Inferior parietal cortex (tissue), 1 donor: ENCODE measurements around the gene SNAP23.

Experiments
- DNase-seq: peaks from one replicate; pipeline ENCODE4 v3.0.0-alpha.2; 2016; ENCODE audit errors: extremely low spot score

Gene SNAP23

DNA sequence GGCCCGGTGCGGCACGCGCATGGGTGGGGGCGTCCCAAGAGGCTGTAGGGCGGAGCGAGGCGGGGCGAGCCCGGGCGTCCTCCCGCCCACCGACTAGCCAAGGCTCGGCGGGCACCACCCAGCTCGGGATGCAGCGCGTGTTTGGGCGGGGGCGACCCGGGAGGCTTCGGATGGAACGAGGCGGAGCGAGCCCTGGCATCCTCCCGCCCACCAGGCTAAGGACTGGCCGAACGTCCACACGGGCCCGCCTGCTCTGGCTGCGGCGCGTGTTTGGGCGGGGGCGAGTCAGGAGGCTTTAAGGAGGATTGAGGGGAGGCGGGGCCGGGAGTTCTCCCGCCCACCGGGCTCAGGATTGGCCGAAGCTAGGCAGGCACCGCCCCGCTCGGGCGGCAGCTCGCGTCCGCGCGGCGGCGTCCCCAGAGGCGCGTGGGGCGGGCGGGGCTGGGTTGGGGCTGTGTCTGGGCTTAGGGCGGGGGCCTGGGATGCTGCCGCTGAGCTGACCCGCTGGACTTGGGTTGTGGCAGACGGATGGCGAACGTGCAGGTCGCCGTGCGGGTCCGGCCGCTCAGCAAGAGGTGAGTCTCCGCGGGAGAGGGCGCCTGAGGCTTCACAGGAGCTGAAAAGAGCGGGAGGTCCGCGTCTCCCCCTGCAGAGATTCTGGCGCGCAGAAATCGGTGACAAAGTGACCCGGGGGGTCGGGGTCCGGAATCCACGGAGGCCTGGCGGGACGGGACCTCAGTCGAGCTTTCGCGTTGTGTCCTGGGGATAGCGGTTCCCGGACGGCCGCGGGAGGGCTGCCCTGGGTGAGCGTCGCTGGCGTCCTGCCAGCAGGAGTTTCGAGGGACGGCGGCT lies 80.0 kb downstream of the SNAP23 start, which contains the start of gene STARD9:
Gene STARD9 (plus strand): TSS at position 419 of the 852 bp plus-strand sequence. CDS start 110 bp downstream, at position 529.
- peak; percentile 95 for DNase-seq

DNA sequence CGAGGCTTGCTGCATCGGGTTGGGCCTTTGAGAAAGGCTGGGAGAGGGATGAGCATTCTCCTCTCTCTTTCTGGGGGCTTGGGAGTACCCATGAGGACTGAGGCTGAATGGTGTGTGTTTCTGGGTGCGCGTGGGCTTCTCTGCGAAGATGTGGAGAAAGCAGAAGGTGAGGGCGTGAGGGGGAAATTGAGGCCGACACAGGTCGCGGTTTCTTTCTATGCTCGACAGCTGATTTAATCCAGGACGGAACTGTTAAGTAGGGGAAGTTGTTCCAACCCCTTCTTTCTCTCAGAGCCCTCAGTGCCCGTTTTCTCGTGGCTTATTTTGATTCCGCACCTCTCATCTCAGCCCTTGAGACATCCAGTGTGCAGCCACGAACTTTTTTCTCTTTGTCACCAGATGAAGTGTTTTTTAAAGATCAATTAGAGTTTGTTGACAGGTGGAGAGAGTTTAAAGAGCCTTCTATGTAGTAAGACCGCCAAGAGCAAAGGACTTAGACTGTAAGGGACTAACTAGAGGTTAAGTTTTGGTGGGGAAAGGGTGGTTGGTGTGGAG lies 80.7 kb downstream of the SNAP23 start:
- no peak for DNase-seq

- no peak for DNase-seq
These were observed 81.3 kb downstream of the SNAP23 start for GRCh38 chr15:42576776-42577175.

DNA sequence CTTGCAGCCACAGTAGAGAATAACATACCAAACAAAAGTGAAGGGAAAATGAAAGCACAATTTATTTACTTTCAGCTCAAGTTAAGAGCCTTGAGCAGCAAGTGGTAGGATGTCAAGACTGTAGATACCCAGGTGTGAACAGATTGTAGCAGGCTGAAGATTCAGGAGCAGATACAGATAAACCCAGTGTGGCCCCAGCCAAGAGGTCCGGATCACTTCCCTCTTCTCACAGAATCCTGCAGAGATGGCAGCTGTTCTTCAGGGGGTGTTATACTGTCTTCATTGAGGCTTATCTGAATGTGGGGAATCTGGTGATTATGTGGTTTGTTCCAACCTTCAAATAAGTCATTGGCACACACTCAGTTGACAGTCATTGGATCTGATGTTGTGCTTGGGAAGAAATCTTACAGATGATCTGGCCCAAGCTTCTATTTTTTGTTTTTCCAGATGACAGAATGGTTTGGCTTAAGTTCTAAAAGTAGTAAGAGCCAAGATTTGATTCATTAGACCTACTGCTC lies 82.1 kb downstream of the SNAP23 start:
- no peak for DNase-seq

- DNase-seq: no peak
These were observed 83.6 kb downstream of the SNAP23 start for GRCh38 chr15:42578984-42579537.

GRCh38 chr15:42581272-42581730 lies 85.9 kb downstream of the SNAP23 start:
- peak; percentile 81 for DNase-seq
